Stimulated activated memory B cell treated with anti-CD40 and anti-IgM and Interleukin-4, amounts not matched to agents 10 μg/mL and 1 μg/mL and 100 μg/mL, for 72 hours (primary cell): ENCODE results near the gene PPP2R5E.
"Not testable (repeated sequence)": the region's sequence is repeated elsewhere in the genome, so short reads cannot be mapped to it uniquely, and the experiment has no call there.

ENCODE experiments used
- ATAC-seq: fragments of 150-1000 bp; cut with Tn5 transposase; 2 replicates; pipeline ENCODE4 v1.10.0; 2021
- H3K27ac Mint-ChIP-seq: one replicate; pipeline ENCODE4 v1.8.0; 2022; ENCODE audit warnings: mild to moderate bottlenecking, mixed read lengths
- H3K27me3 Mint-ChIP-seq: one replicate; pipeline ENCODE4 v1.8.0; 2022; ENCODE audit warnings: mixed read lengths
- H3K36me3 Mint-ChIP-seq: one replicate; pipeline ENCODE4 v1.8.0; 2022; ENCODE audit warnings: mixed read lengths
- H3K4me1 Mint-ChIP-seq: one replicate; pipeline ENCODE4 v1.8.0; 2022; ENCODE audit warnings: mixed read lengths
- H3K4me3 Mint-ChIP-seq: one replicate; pipeline ENCODE4 v1.8.0; 2022; ENCODE audit warnings: mild to moderate bottlenecking, moderate library complexity, mixed read lengths
- H3K9me3 Mint-ChIP-seq: one replicate; pipeline ENCODE4 v1.8.0; 2022; ENCODE audit warnings: mixed read lengths

PPP2R5E gene

GRCh38 chr14:63404906-63405305 lies 138.3 kb downstream of the PPP2R5E start:
- no peaks in the 10 kb centered on the region for H3K27me3 Mint-ChIP-seq
- no peak overlapping the region for H3K27ac Mint-ChIP-seq
- H3K36me3 Mint-ChIP-seq = peaks cover 43% of the 10 kb centered on the region
- no peak for ATAC-seq
- no peaks in the 10 kb centered on the region for H3K9me3 Mint-ChIP-seq
- no peaks in the 10 kb centered on the region for H3K4me1 Mint-ChIP-seq
- H3K4me3 Mint-ChIP-seq = no peak overlapping the region

GRCh38 chr14:63401646-63402045 lies 141.5 kb downstream of the PPP2R5E start:
- ATAC-seq = no peak
- no peak overlapping the region for H3K27ac Mint-ChIP-seq
- peaks cover 45% of the 10 kb centered on the region for H3K36me3 Mint-ChIP-seq
- peaks cover 3% of the 10 kb centered on the region for H3K9me3 Mint-ChIP-seq
- no peaks in the 10 kb centered on the region for H3K27me3 Mint-ChIP-seq
- H3K4me1 Mint-ChIP-seq = no peaks in the 10 kb centered on the region
- no peak overlapping the region for H3K4me3 Mint-ChIP-seq

GRCh38 chr14:63398952-63399351 lies 144.2 kb downstream of the PPP2R5E start:
- Mint-ChIP-seq H3K36me3 (peaks cover 55% of the 10 kb centered on the region), H3K27me3 (no peaks in the 10 kb centered on the region), H3K9me3 (peaks cover 3% of the 10 kb centered on the region), H3K27ac (no peak overlapping the region), H3K4me3 (no peak overlapping the region), H3K4me1 (no peaks in the 10 kb centered on the region)
- no peak for ATAC-seq

GRCh38 chr14:63394841-63395240 lies 148.3 kb downstream of the PPP2R5E start:
- Mint-ChIP-seq H3K4me1 (no peaks in the 10 kb centered on the region), H3K9me3 (peaks cover 3% of the 10 kb centered on the region), H3K36me3 (peaks cover 41% of the 10 kb centered on the region), H3K27ac (peak overlapping the region; percentile 73), H3K27me3 (no peaks in the 10 kb centered on the region), H3K4me3 (no peak overlapping the region)
- ATAC-seq = no peak

- no peak for ATAC-seq
- H3K36me3 Mint-ChIP-seq = peaks cover 39% of the 10 kb centered on the region
- H3K27me3 Mint-ChIP-seq = no peaks in the 10 kb centered on the region
- no peaks in the 10 kb centered on the region for H3K4me1 Mint-ChIP-seq
- H3K9me3 Mint-ChIP-seq = peaks cover 3% of the 10 kb centered on the region
- H3K27ac Mint-ChIP-seq = peak overlapping the region; percentile 73
- no peak overlapping the region for H3K4me3 Mint-ChIP-seq
These were observed 148.7 kb downstream of the PPP2R5E start for GRCh38 chr14:63394432-63394831.

GRCh38 chr14:63393012-63393411 lies 150.2 kb downstream of the PPP2R5E start:
- Mint-ChIP-seq H3K4me1 (no peaks in the 10 kb centered on the region), H3K9me3 (no peaks in the 10 kb centered on the region), H3K27me3 (no peaks in the 10 kb centered on the region), H3K36me3 (peaks cover 41% of the 10 kb centered on the region), H3K4me3 (no peak overlapping the region), H3K27ac (no peak overlapping the region)
- ATAC-seq = no peak

GRCh38 chr14:63392236-63392635 lies 150.9 kb downstream of the PPP2R5E start:
- Mint-ChIP-seq H3K27ac (no peak overlapping the region), H3K4me3 (no peak overlapping the region), H3K9me3 (no peaks in the 10 kb centered on the region), H3K4me1 (no peaks in the 10 kb centered on the region), H3K27me3 (no peaks in the 10 kb centered on the region), H3K36me3 (peaks cover 49% of the 10 kb centered on the region)
- no peak for ATAC-seq

GRCh38 chr14:63388766-63389431 lies 154.3 kb downstream of the PPP2R5E start:
- no peaks in the 10 kb centered on the region for H3K9me3 Mint-ChIP-seq
- H3K4me1 Mint-ChIP-seq = peaks cover 6% of the 10 kb centered on the region
- no peak overlapping the region for H3K4me3 Mint-ChIP-seq
- H3K36me3 Mint-ChIP-seq = peaks cover 66% of the 10 kb centered on the region
- ATAC-seq = peak; percentile 57
- no peak overlapping the region for H3K27ac Mint-ChIP-seq
- no peaks in the 10 kb centered on the region for H3K27me3 Mint-ChIP-seq

- H3K4me3 Mint-ChIP-seq = no peak overlapping the region
- peaks cover 10% of the 10 kb centered on the region for H3K4me1 Mint-ChIP-seq
- H3K36me3 Mint-ChIP-seq = peaks cover 66% of the 10 kb centered on the region
- ATAC-seq = no peak
- no peaks in the 10 kb centered on the region for H3K9me3 Mint-ChIP-seq
- no peaks in the 10 kb centered on the region for H3K27me3 Mint-ChIP-seq
- H3K27ac Mint-ChIP-seq = no peak overlapping the region
These were observed 155.5 kb downstream of the PPP2R5E start for GRCh38 chr14:63387711-63388110.

- Mint-ChIP-seq H3K4me3 (no peak overlapping the region), H3K9me3 (no peaks in the 10 kb centered on the region), H3K36me3 (peaks cover 71% of the 10 kb centered on the region)
These were observed 159.3 kb downstream of the PPP2R5E start for GRCh38 chr14:63383776-63384367.

GRCh38 chr14:63378444-63378843 lies 164.7 kb downstream of the PPP2R5E start:
- ATAC-seq = no peak
- no peaks in the 10 kb centered on the region for H3K27me3 Mint-ChIP-seq
- no peak overlapping the region for H3K4me3 Mint-ChIP-seq
- no peak overlapping the region for H3K27ac Mint-ChIP-seq
- H3K9me3 Mint-ChIP-seq = no peaks in the 10 kb centered on the region
- no peaks in the 10 kb centered on the region for H3K4me1 Mint-ChIP-seq
- peaks cover 44% of the 10 kb centered on the region for H3K36me3 Mint-ChIP-seq

More at GRCh38 chr14:63383776-63384367, 159.3 kb downstream of the PPP2R5E start:
- H3K4me1 Mint-ChIP-seq = peaks cover 10% of the 10 kb centered on the region
- peak overlapping the region; percentile 6 for H3K27ac Mint-ChIP-seq
- ATAC-seq = peak; percentile 79
- no peaks in the 10 kb centered on the region for H3K27me3 Mint-ChIP-seq

GRCh38 chr14:63375769-63376168 lies 167.4 kb downstream of the PPP2R5E start:
- no peaks in the 10 kb centered on the region for H3K4me1 Mint-ChIP-seq
- no peak overlapping the region for H3K27ac Mint-ChIP-seq
- no peak overlapping the region for H3K4me3 Mint-ChIP-seq
- no peaks in the 10 kb centered on the region for H3K27me3 Mint-ChIP-seq
- H3K9me3 Mint-ChIP-seq = no peaks in the 10 kb centered on the region
- ATAC-seq = no peak
- peaks cover 51% of the 10 kb centered on the region for H3K36me3 Mint-ChIP-seq

- H3K4me3 Mint-ChIP-seq, H3K27me3 Mint-ChIP-seq, H3K27ac Mint-ChIP-seq, H3K9me3 Mint-ChIP-seq, ATAC-seq, H3K4me1 Mint-ChIP-seq: not testable (repeated sequence)
- H3K36me3 Mint-ChIP-seq = peaks cover 43% of the 10 kb centered on the region
These were observed 171.6 kb downstream of the PPP2R5E start for GRCh38 chr14:63371613-63372012.

GRCh38 chr14:63371033-63371432 lies 172.1 kb downstream of the PPP2R5E start:
- H3K9me3 Mint-ChIP-seq = peaks cover 6% of the 10 kb centered on the region
- H3K27ac Mint-ChIP-seq = no peak overlapping the region
- H3K36me3 Mint-ChIP-seq = peaks cover 41% of the 10 kb centered on the region
- ATAC-seq = no peak
- H3K4me3 Mint-ChIP-seq = no peak overlapping the region
- H3K4me1 Mint-ChIP-seq = no peaks in the 10 kb centered on the region
- no peaks in the 10 kb centered on the region for H3K27me3 Mint-ChIP-seq

- H3K4me1 Mint-ChIP-seq = no peaks in the 10 kb centered on the region
These were observed 175.3 kb downstream of the PPP2R5E start for GRCh38 chr14:63367742-63368364.

GRCh38 chr14:63362389-63362819 lies 180.8 kb downstream of the PPP2R5E start:
- Mint-ChIP-seq H3K9me3 (peaks cover 10% of the 10 kb centered on the region), H3K36me3 (no peaks in the 10 kb centered on the region), H3K27ac (no peak overlapping the region), H3K4me1 (no peaks in the 10 kb centered on the region), H3K4me3 (no peak overlapping the region), H3K27me3 (no peaks in the 10 kb centered on the region)
- ATAC-seq = no peak

More at GRCh38 chr14:63367742-63368364, 175.3 kb downstream of the PPP2R5E start:
- H3K36me3 Mint-ChIP-seq = peaks cover 27% of the 10 kb centered on the region
- H3K27ac Mint-ChIP-seq = no peak overlapping the region
- H3K9me3 Mint-ChIP-seq = peaks cover 13% of the 10 kb centered on the region
- ATAC-seq = no peak
- no peaks in the 10 kb centered on the region for H3K27me3 Mint-ChIP-seq
- no peak overlapping the region for H3K4me3 Mint-ChIP-seq
